RWPE2 (cell line): ENCODE results near the gene RPS6KA2.

ENCODE experiments used
- ATAC-seq: fragments of 200-7000 bp; cut with Tn5 transposase; 3 replicates; pipeline ENCODE4 v1.9.1; 2021; ENCODE audit warnings: low read depth
- DNase-seq: peaks from one replicate; pipeline ENCODE4 v3.0.0-alpha.2; 2020; ENCODE audit warnings: low spot score
- H3K27ac ChIP-seq: fragments of 450-650 bp; 2 replicates; pipeline ENCODE4 v1.5.1; 2017; ENCODE audit warnings: mild to moderate bottlenecking; ENCODE audit not compliant: poor library complexity, severe bottlenecking
- H3K27me3 ChIP-seq: fragments of 250-450 bp; sonication (Bioruptor Pico); 2 replicates; pipeline ENCODE4 v1.5.1; 2021; ENCODE audit warnings: mild to moderate bottlenecking, moderate library complexity; ENCODE audit not compliant: insufficient read depth, poor library complexity, severe bottlenecking
- H3K36me3 ChIP-seq: fragments of 250-450 bp; sonication (Bioruptor Pico); 2 replicates; pipeline ENCODE4 v1.5.1; 2020; ENCODE audit warnings: low read depth, mild to moderate bottlenecking, moderate library complexity
- H3K4me1 ChIP-seq: fragments of 250-450 bp; sonication (Bioruptor Pico); 2 replicates; pipeline ENCODE4 v1.5.1; 2021; ENCODE audit warnings: mild to moderate bottlenecking, moderate library complexity; ENCODE audit not compliant: insufficient read depth, poor library complexity, severe bottlenecking
- H3K4me3 ChIP-seq: fragments of 250-450 bp; sonication (Bioruptor Pico); 2 replicates; pipeline ENCODE4 v1.5.1; 2021; ENCODE audit warnings: mild to moderate bottlenecking, moderate library complexity; ENCODE audit not compliant: severe bottlenecking
- H3K9me3 ChIP-seq: fragments of 250-450 bp; sonication (Bioruptor Pico); 2 replicates; pipeline ENCODE4 v1.5.1; 2021; ENCODE audit warnings: mild to moderate bottlenecking, moderate library complexity; ENCODE audit not compliant: severe bottlenecking
- CTCF ChIP-seq: fragments of 450-650 bp; IDR thresholded peaks from one replicate; pipeline ENCODE4 v1.5.1; 2017; ENCODE audit warnings: mild to moderate bottlenecking, moderate library complexity; ENCODE audit not compliant: poor library complexity, severe bottlenecking

Gene RPS6KA2

DNA sequence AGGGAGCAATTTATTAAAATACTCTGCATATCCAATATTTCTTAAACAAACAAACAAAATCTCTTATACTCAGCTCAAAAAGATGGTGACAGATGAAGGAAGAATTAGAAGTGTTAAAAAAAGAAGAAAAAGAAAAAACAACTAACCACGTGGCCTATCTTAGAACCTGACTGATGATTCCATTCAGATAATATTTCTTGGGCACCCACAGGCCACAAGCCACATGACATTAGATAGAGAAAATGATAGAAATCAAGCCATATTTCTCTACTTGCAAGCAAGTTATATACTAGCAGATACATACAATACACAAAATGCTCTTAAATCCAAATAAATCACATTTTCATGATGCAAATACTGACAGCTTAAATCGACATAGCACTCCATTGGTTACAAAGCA is 26.1 kb downstream of the RPS6KA2 start:
- Histone ChIP-seq H3K27me3 (no peaks in the 10 kb centered on the region), H3K4me3 (no peak overlapping the region), H3K36me3 (no peaks in the 10 kb centered on the region), H3K27ac (no peak overlapping the region), H3K9me3 (no peaks in the 10 kb centered on the region), H3K4me1 (peaks cover under 1% of the 10 kb centered on the region)
- no peak for TF ChIP-seq CTCF
- ATAC-seq (no peak), DNase-seq (no peak)

DNA sequence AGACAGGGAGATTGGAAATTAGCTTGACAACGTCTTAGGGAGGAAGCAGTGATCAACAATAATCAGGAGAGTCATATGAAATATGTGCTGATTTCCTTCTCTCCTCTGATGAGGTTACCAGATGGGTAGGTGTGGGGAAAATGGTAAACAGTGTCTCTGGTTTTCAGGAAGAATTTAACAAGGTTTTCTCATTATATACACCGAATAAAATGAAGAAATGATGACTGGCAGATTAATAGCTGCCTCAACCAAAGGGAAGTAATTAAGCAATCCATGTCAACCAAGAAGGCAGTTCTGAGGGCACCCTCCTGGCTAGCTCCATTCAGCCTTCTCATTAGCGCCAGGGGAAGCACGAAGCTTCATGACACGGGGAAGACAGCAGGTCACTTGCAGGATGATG is 27.8 kb downstream of the RPS6KA2 start:
- peaks cover 4% of the 10 kb centered on the region for H3K4me1 ChIP-seq
- no peak for ATAC-seq

GRCh38 chr6:166598441-166599138 is 28.5 kb downstream of the RPS6KA2 start:
- H3K9me3 ChIP-seq: no peaks in the 10 kb centered on the region
- no peak for DNase-seq
- H3K27me3 ChIP-seq: no peaks in the 10 kb centered on the region
- no peak; the same call in 2 of the 3 replicates for ATAC-seq
- no peak overlapping the region for H3K4me3 ChIP-seq
- H3K36me3 ChIP-seq: no peaks in the 10 kb centered on the region
- H3K4me1 ChIP-seq: peaks cover 4% of the 10 kb centered on the region
- no peak overlapping the region for H3K27ac ChIP-seq
- TF ChIP-seq CTCF: no peak

More for the DNA sequence above, 27.8 kb downstream of the RPS6KA2 start:
- H3K27ac ChIP-seq: no peak overlapping the region
- no peak for DNase-seq
- no peaks in the 10 kb centered on the region for H3K9me3 ChIP-seq
- no peak for TF ChIP-seq CTCF
- H3K36me3 ChIP-seq: no peaks in the 10 kb centered on the region
- no peak overlapping the region for H3K4me3 ChIP-seq
- no peaks in the 10 kb centered on the region for H3K27me3 ChIP-seq

- H3K36me3 ChIP-seq: no peaks in the 10 kb centered on the region
- no peak overlapping the region for H3K27ac ChIP-seq
- no peak overlapping the region for H3K4me3 ChIP-seq
- ATAC-seq (no peak), DNase-seq (no peak)
- no peak for TF ChIP-seq CTCF
- no peaks in the 10 kb centered on the region for H3K27me3 ChIP-seq
- H3K9me3 ChIP-seq: no peaks in the 10 kb centered on the region
- peaks cover 9% of the 10 kb centered on the region for H3K4me1 ChIP-seq
These were observed 29.2 kb downstream of the RPS6KA2 start for GRCh38 chr6:166597711-166598440.
